Kidney epithelial cell (primary cell): ENCODE results near the gene AS3MT. TPM values are rescaled to one million over a fixed set of nuclear protein-coding genes. Genes with fewer than 3 reads are reported as not detected.
"Not testable (repeated sequence)": the region's sequence is repeated elsewhere in the genome, so short reads cannot be mapped to it uniquely, and the experiment has no call there.

Experiments used
- DNase-seq: peaks from one replicate; pipeline ENCODE4 v3.0.0-alpha.2; 2010; ENCODE audit warnings: low read depth
- H3K27me3 ChIP-seq: 2 replicates; pipeline ENCODE4 v1.6.0; 2011; ENCODE audit warnings: low read length; ENCODE audit not compliant: control insufficient read depth, insufficient read depth
- H3K36me3 ChIP-seq: 2 replicates; pipeline ENCODE4 v1.5.1; 2011; ENCODE audit warnings: low read length; ENCODE audit not compliant: control insufficient read depth, insufficient read depth
- H3K4me3 ChIP-seq: 2 replicates; pipeline ENCODE4 v1.5.1; 2011; ENCODE audit warnings: low read depth, mild to moderate bottlenecking, control low read depth, low read length
- CTCF ChIP-seq: IDR thresholded peaks from 2 replicates; pipeline ENCODE4 v1.5.1; 2011; ENCODE audit warnings: mild to moderate bottlenecking, moderate library complexity, low read length, control low read depth, inconsistent platforms; ENCODE audit not compliant: insufficient read depth, poor library complexity, severe bottlenecking
- total RNA-seq: library from RNA; depleted of rRNA; stranded (reverse); fragments of >200 nt; gene quantifications from 2 replicates; pipeline ENCODE4 v1.2.3, GENCODE V29; 2015

AS3MT gene
- total RNA-seq, 1 donor from 2014 or later: 5.7 TPM

GRCh38 chr10:102926842-102927241 is 57.6 kb downstream of the AS3MT start:
- Histone ChIP-seq H3K4me3 (no peak overlapping the region), H3K27me3 (no peaks in the 10 kb centered on the region), H3K36me3 (no peaks in the 10 kb centered on the region)
- no peak for DNase-seq
- no peak for TF ChIP-seq CTCF

GRCh38 chr10:102927311-102928010 is 58.2 kb downstream of the AS3MT start:
- no peaks in the 10 kb centered on the region for H3K27me3 ChIP-seq
- DNase-seq: no peak
- no peak overlapping the region for H3K4me3 ChIP-seq
- no peak for TF ChIP-seq CTCF
- H3K36me3 ChIP-seq: no peaks in the 10 kb centered on the region

GRCh38 chr10:102928442-102928841 is 59.2 kb downstream of the AS3MT start:
- H3K27me3 ChIP-seq, H3K36me3 ChIP-seq, H3K4me3 ChIP-seq, DNase-seq: not testable (repeated sequence)

- no peak for DNase-seq
- no peaks in the 10 kb centered on the region for H3K27me3 ChIP-seq
- H3K4me3 ChIP-seq: no peak overlapping the region
- no peak for TF ChIP-seq CTCF
- H3K36me3 ChIP-seq: no peaks in the 10 kb centered on the region
Observed at GRCh38 chr10:102930720-102931119, 61.5 kb downstream of the AS3MT start.

GRCh38 chr10:102931643-102932042 is 62.4 kb downstream of the AS3MT start:
- no peaks in the 10 kb centered on the region for H3K27me3 ChIP-seq
- TF ChIP-seq CTCF: no peak
- H3K36me3 ChIP-seq: no peaks in the 10 kb centered on the region
- DNase-seq: no peak
- H3K4me3 ChIP-seq: no peak overlapping the region

- no peaks in the 10 kb centered on the region for H3K27me3 ChIP-seq
- H3K36me3 ChIP-seq: no peaks in the 10 kb centered on the region
- TF ChIP-seq CTCF: no peak
- no peak overlapping the region for H3K4me3 ChIP-seq
- DNase-seq: no peak
Observed at GRCh38 chr10:102935505-102935904, 66.2 kb downstream of the AS3MT start.
